HepG2 (cell line): ENCODE results near the gene EFNB1. TPM values are rescaled to one million over a fixed set of nuclear protein-coding genes. Genes with fewer than 3 reads are reported as not detected.

Experiments used
- ATAC-seq: fragments of 200-7000 bp; cut with Tn5 transposase; 3 replicates; pipeline ENCODE4 v1.9.1; 2020; ENCODE audit warnings: mild to moderate bottlenecking, moderate library complexity
- Bru-seq: library from RNA; stranded (reverse); fragments of 400-500 nt; gene quantifications from one replicate; lab custom pipeline; 2021; lab: Mats Ljungman, UMichigan
- BruChase-seq, 2 experiments: library from RNA; stranded (reverse); fragments of 400-500 nt; gene quantifications; one replicate each; lab custom pipeline; 2021; lab: Mats Ljungman, UMichigan
- BruUV-seq: library from RNA; stranded (reverse); fragments of 400-500 nt; replicated peaks from 2 replicates; lab custom pipeline; 2021; lab: Mats Ljungman, UMichigan
- CTCF ChIA-PET: fragments of 300-600 bp; formaldehyde crosslinking; extraction: SDS; loops from one replicate; lab custom pipeline; 2021; ENCODE audit warnings: low total read pairs, inconsistent platforms, low intra/inter-chr PET ratio; lab: Yijun Ruan, JAX
- POLR2A ChIA-PET: fragments of 350-600 bp; sonication (Branson Sonifier 250); formaldehyde crosslinking; loops from one replicate; lab custom pipeline; 2020; ENCODE audit warnings: antibody characterized with exemption, inconsistent platforms; lab: Yijun Ruan, JAX
- DNase-seq: peaks from one replicate; pipeline ENCODE4 v3.0.0-alpha.2; 2015; ENCODE audit warnings: low spot score
- FAIRE-seq: peaks from 3 replicates; lab custom pipeline; 2011; peaks lifted over from hg19 to GRCh38; lab: Jason Lieb, UNC
- H2AFZ ChIP-seq: one replicate; pipeline ENCODE4 v1.6.1; 2011; ENCODE audit warnings: low read length, inconsistent platforms
- H3K27ac ChIP-seq: fragments of 300-600 bp; 3 replicates; pipeline ENCODE4 v1.8.0; 2011; ENCODE audit warnings: mixed run types, mild to moderate bottlenecking, mixed read lengths, low read length, inconsistent platforms; ENCODE audit not compliant: insufficient read depth; ENCODE audit errors: extremely low read length
- H3K27me3 ChIP-seq, 2 experiments: fragments of 200-600 bp in 1 of 2; 2 replicates in 1 of 2; 3 replicates in 1 of 2; pipeline versions ENCODE4 v1.6.0 to v1.8.0; 2011; ENCODE audit warnings: low read length in 2 of 2, mild to moderate bottlenecking in 2 of 2, moderate library complexity in 2 of 2, inconsistent platforms in 1 of 2; ENCODE audit not compliant: insufficient read depth in 2 of 2, control insufficient read depth in 1 of 2
- H3K36me3 ChIP-seq, 2 experiments: fragments of 200-600 bp in 1 of 2; replicated peaks in 1 of 2; 2 replicates in 1 of 2; 3 replicates in 1 of 2; pipeline versions ENCODE4 v1.5.1 to v1.8.0; 2011; ENCODE audit warnings: low read length in 2 of 2, inconsistent platforms in 1 of 2; ENCODE audit not compliant: insufficient read depth in 2 of 2, control insufficient read depth in 1 of 2
- H3K4me1 ChIP-seq: 2 replicates; pipeline ENCODE4 v1.5.1; 2012; ENCODE audit warnings: low read length, inconsistent platforms; ENCODE audit not compliant: insufficient read depth
- H3K4me2 ChIP-seq: 2 replicates; pipeline ENCODE4 v1.6.0; 2011; ENCODE audit warnings: low read depth, low read length, inconsistent platforms
- H3K4me3 ChIP-seq, 3 experiments: fragments of 200-600 bp in 1 of 3; sonication (generic), shearing (Covaris generic) in 1 of 3; replicated peaks in 1 of 3; 2 replicates each; pipeline ENCODE4 v1.5.1; 2011 to 2016; ENCODE audit warnings: low read length in 3 of 3, inconsistent platforms in 2 of 3, low read depth in 2 of 3, mild to moderate bottlenecking in 2 of 3, control low read depth in 1 of 3, mixed read lengths in 1 of 3; ENCODE audit not compliant: insufficient read depth in 1 of 3
- H3K79me2 ChIP-seq: one replicate; pipeline ENCODE4 v1.6.1; 2011; ENCODE audit warnings: low read length, inconsistent platforms; ENCODE audit not compliant: insufficient read depth
- H3K9ac ChIP-seq: 2 replicates; pipeline ENCODE4 v1.6.0; 2011; ENCODE audit warnings: mild to moderate bottlenecking, low read depth, low read length, inconsistent platforms; ENCODE audit not compliant: insufficient read depth
- H3K9me3 ChIP-seq: 2 replicates; pipeline ENCODE4 v1.5.1; 2012; ENCODE audit warnings: mild to moderate bottlenecking, low read length
- H4K20me1 ChIP-seq: 2 replicates; pipeline ENCODE4 v1.6.0; 2011; ENCODE audit warnings: inconsistent platforms, mild to moderate bottlenecking, low read length, moderate library complexity; ENCODE audit not compliant: insufficient read depth
- ARID4A ChIP-seq: sonication (generic); formaldehyde crosslinking; IDR thresholded peaks from 2 replicates; pipeline ENCODE4 v1.5.0; 2020; ENCODE audit warnings: mild to moderate bottlenecking, missing genetic modification reagents, borderline replicate concordance
- BORCS8-MEF2B ChIP-seq: sonication (generic); formaldehyde crosslinking; IDR thresholded peaks from 2 replicates; pipeline ENCODE4 v1.8.0; 2022; ENCODE audit warnings: mild to moderate bottlenecking, missing genetic modification reagents
- PATZ1 ChIP-seq: sonication (generic); formaldehyde crosslinking; IDR thresholded peaks from 2 replicates; pipeline ENCODE4 v1.4.0; 2020; ENCODE audit warnings: missing genetic modification reagents
- SIN3A ChIP-seq: IDR thresholded peaks from 2 replicates; pipeline ENCODE4 v1.6.1; 2011; ENCODE audit warnings: low read depth, mild to moderate bottlenecking, control low read depth, low read length, borderline replicate concordance
- ZNF276 ChIP-seq: sonication (generic); formaldehyde crosslinking; IDR thresholded peaks from 2 replicates; pipeline ENCODE4 v1.4.0; 2020; ENCODE audit warnings: mild to moderate bottlenecking, low read depth, missing genetic modification reagents
- ZNF724P ChIP-seq: sonication (generic); formaldehyde crosslinking; IDR thresholded peaks from 2 replicates; pipeline ENCODE4 v1.8.0; 2022; ENCODE audit warnings: missing genetic modification reagents, borderline replicate concordance
- WGBS: methylation state at CpG from one replicate; pipeline ENCODE4 v1.1.6; 2017; ENCODE audit warnings: low lambda C conversion rate; 5-methylcytosine and 5-hydroxymethylcytosine counted together
- in situ Hi-C: cut with HindIII; loops from 2 replicates; pipeline ENCODE4 v1.10.0; 2017; ENCODE audit warnings: low pct_unique_long_range_greater_than_20kb; ENCODE audit not compliant: extremely low pct_ligation_motif_present
- intact Hi-C: fragments of 100-400 bp; cut with micrococcal nuclease; formaldehyde crosslinking; loops from one replicate; pipeline ENCODE4 v1.10.0; 2022; ENCODE audit not compliant: unreplicated experiment
- long read RNA-seq, 2 experiments: library from RNA in 1 of 2; library from polyadenylated mRNA in 1 of 2; stranded (forward) in 1 of 2; unstranded in 1 of 2; transcript quantifications; one replicate each; pipeline ENCODE4 v2.0.0, GENCODE V29; 2019 to 2022
- polyA minus RNA-seq, 3 experiments: library from RNA; depleted of rRNA, polyadenylated mRNA; stranded (reverse); fragments of >200 nt; gene quantifications; 2 replicates each; pipeline ENCODE4 v1.2.3, GENCODE V29; 2011; ENCODE audit warnings: low replicate concordance in 1 of 3
- polyA plus RNA-seq, 8 experiments: library from polyadenylated mRNA; depleted of rRNA in 3 of 8; stranded (reverse) in 7 of 8; unstranded in 1 of 8; fragments of >200 nt; fragmentation: Illumina TruSeq in 4 of 8; extraction: Trizol in 4 of 8; gene quantifications; 2 replicates each; pipeline versions ENCODE4 v1.2.1 to v1.2.3, GENCODE V29; 2011 to 2016; ENCODE audit warnings: low read depth in 4 of 8, missing spikeins in 1 of 8, mixed read lengths in 1 of 8; ENCODE audit not compliant: insufficient read depth in 1 of 8
- total RNA-seq, 5 experiments: library from RNA; depleted of rRNA; stranded (reverse); fragments of >200 nt; fragmentation: Illumina TruSeq; extraction: Trizol; gene quantifications; 2 replicates each; pipeline ENCODE4 v1.2.3, GENCODE V29; 2016; ENCODE audit warnings: low read depth in 1 of 5

The EFNB1 gene
- total RNA-seq (2016; rRNA removed; fragmentation: Illumina TruSeq; extraction: Trizol) (2.9 and 4.1 TPM in 2 replicates), polyA plus RNA-seq (2011; rRNA removed) (4.0 and 4.8 TPM in 2 replicates), polyA minus RNA-seq (2011; rRNA and poly(A)+ RNA removed; ENCODE audit: low replicate concordance) (4.5 and 5.5 TPM in 2 replicates), Bru-seq, nascent RNA (percentile 35 among the genes with signal in this experiment), BruChase-seq, experiment 1, labeled RNA remaining after a 6-hour chase (percentile 43 among the genes with signal in this experiment), BruChase-seq, experiment 2, labeled RNA remaining after a 2-hour chase (percentile 39 among the genes with signal in this experiment)
- total RNA-seq (2016; cell fraction: cytosol; rRNA removed; fragmentation: Illumina TruSeq; extraction: Trizol; ENCODE audit: low read depth), result 0.18 and 0.30 TPM in 2 replicates
- total RNA-seq (2016; cell fraction: insoluble cytoplasmic fraction; rRNA removed; fragmentation: Illumina TruSeq; extraction: Trizol), result 2.9 and 4.4 TPM in 2 replicates
- 1.1 and 1.5 TPM in 2 replicates for total RNA-seq (2016; cell fraction: membrane; rRNA removed; fragmentation: Illumina TruSeq; extraction: Trizol)
- total RNA-seq (2016; cell fraction: nucleus; rRNA removed; fragmentation: Illumina TruSeq; extraction: Trizol), result 2.9 and 3.3 TPM in 2 replicates
- 4.1 and 5.7 TPM in 2 replicates for polyA plus RNA-seq (2011; cell fraction: cytosol; rRNA removed)
- polyA plus RNA-seq (2011; cell fraction: nucleus; rRNA removed), result 2.7 TPM in 2 replicates
- 2.0 and 2.2 TPM in 2 replicates for polyA plus RNA-seq (2012)
- polyA plus RNA-seq (2016; cell fraction: cytosol; fragmentation: Illumina TruSeq; extraction: Trizol; ENCODE audit: low read depth), result 0.27 and 0.29 TPM in 2 replicates
- polyA plus RNA-seq (2016; cell fraction: insoluble cytoplasmic fraction; fragmentation: Illumina TruSeq; extraction: Trizol; ENCODE audit: low read depth), result 3.2 and 3.3 TPM in 2 replicates
- polyA plus RNA-seq (2016; cell fraction: membrane; fragmentation: Illumina TruSeq; extraction: Trizol; ENCODE audit: low read depth), result 0.80 and 0.81 TPM in 2 replicates
- 4.7 and 5.3 TPM in 2 replicates for polyA plus RNA-seq (2016; cell fraction: nucleus; fragmentation: Illumina TruSeq; extraction: Trizol; ENCODE audit: insufficient read depth, low read depth)
- 2.8 and 3.1 TPM in 2 replicates for polyA minus RNA-seq (2011; cell fraction: cytosol; rRNA and poly(A)+ RNA removed)
- polyA minus RNA-seq (2011; cell fraction: nucleus; rRNA and poly(A)+ RNA removed), result 0.90 and 1.5 TPM in 2 replicates
- long read RNA-seq, experiment 1, partial matches to known transcripts, result 0 of 1 reads
- long read RNA-seq, experiment 1, other reads (novel, unspliced or antisense), result 1 of 1 reads
- long read RNA-seq, experiment 2, partial matches to known transcripts, result 1 of 10 reads
- long read RNA-seq, experiment 2, other reads (novel, unspliced or antisense), result 7 of 10 reads

- in situ Hi-C loops, result loop anchor here (5.0 to 10.0 kb wide), 5 partner anchors 206 to 556 kb away; no protein-coding TSS in a partner anchor
- BruUV-seq, result TSS peak; percentile 58
- CTCF ChIA-PET, result no interaction called here
- Histone ChIP-seq H3K36me3 (no peaks in the 10 kb centered on the region), H3K9me3 (no peaks in the 10 kb centered on the region), H3K27me3 (no peaks in the 10 kb centered on the region), H3K27ac (no peak within 1 kb of the TSS), H4K20me1 (no peaks in the 10 kb centered on the region), H2AFZ (no peak within 1 kb of the TSS), H3K4me2 (peak within 1 kb of the TSS; percentile 84), H3K79me2 (no peaks in the 10 kb centered on the region), H3K4me3 (peak within 1 kb of the TSS; percentile 52 to 68 (median 63)), H3K9ac (peak within 1 kb of the TSS; percentile 46; the same call in 1 of the 2 replicates), H3K4me1 (peaks cover 26% of the 10 kb centered on the region)
- POLR2A ChIA-PET, result interaction anchor here (0.5 to 2.4 kb wide), 7 partner anchors 8 to 572 kb away, joined by 3 to 11 read pairs (median 5); partner anchors contain the start of gene PJA1
- DNase-seq (peak; percentile 86), FAIRE-seq (peak; percentile 77), ATAC-seq (peak; percentile 87)
- no CpG with 5 or more reads among the region's 82 CpGs for WGBS
- intact Hi-C loops, result loop anchor here (2.0 kb wide), 1 partner anchor 458 kb away; no protein-coding TSS in a partner anchor
- peak; percentile 77; the same call in 1 of the 2 replicates for TF ChIP-seq ZNF276 (CRISPR knock-in tag)
- peak; percentile 49; the same call in 1 of the 2 replicates for TF ChIP-seq ARID4A (CRISPR knock-in tag)
- peak; percentile 25; the same call in 1 of the 2 replicates for TF ChIP-seq BORCS8-MEF2B (CRISPR knock-in tag)
- 0 out of 2 replicates have a peak, but pooled peaks have one; percentile 14 for TF ChIP-seq PATZ1 (CRISPR knock-in tag)
- TF ChIP-seq SIN3A, result 0 out of 2 replicates have a peak, but pooled peaks have one; percentile 37
- 0 out of 2 replicates have a peak, but pooled peaks have one; percentile 18 for TF ChIP-seq ZNF724P
Measured at GRCh38 chrX:68828740-68829581, at the start of gene EFNB1. EFNB1 (plus strand) TSS chrX:68829021; CDS start chrX:68829777, 756 bp downstream.
